SU-DHL-6 (cell line): Measurements from ENCODE around the gene SLC27A1.

Experiments used
- EZH2phosphoT487 ChIP-seq: fragments of 200-600 bp; sonication (generic), shearing (Covaris generic); conservative IDR thresholded peaks from 2 replicates; pipeline ENCODE4 v1.6.1; 2018; ENCODE audit warnings: mild to moderate bottlenecking, antibody characterized with exemption, low read length, moderate library complexity, mixed read lengths
- TF ChIP-seq, protein P1 (sequence below): fragments of 200-600 bp; sonication (generic); IDR thresholded peaks from one replicate; pipeline ENCODE4 v1.5.1; 2017; ENCODE audit warnings: antibody characterized with exemption, mild to moderate bottlenecking, low read length, moderate library complexity; ENCODE audit not compliant: insufficient read depth, poor library complexity, severe bottlenecking

DNA sequence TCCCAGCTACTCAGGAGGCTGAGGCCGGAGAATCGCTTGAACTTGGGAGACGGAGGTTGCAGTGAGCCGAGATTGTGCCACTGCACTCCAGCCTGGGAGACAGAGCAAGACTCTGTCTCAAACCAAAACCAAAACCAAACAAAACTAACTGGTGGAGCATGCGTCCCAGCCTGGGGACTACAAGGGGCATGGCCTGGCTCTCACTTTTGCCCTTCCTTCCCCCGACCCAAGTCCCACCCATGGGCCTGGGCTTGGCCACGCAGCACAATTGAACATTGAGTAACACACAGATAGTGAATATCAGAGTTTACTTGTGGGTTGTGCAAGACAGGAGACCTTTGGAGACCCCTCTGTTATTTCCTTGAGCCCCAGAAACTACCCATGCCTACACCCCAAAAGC is 35.1 kb upstream of the SLC27A1 start:
- TF ChIP-seq, protein P1, sequence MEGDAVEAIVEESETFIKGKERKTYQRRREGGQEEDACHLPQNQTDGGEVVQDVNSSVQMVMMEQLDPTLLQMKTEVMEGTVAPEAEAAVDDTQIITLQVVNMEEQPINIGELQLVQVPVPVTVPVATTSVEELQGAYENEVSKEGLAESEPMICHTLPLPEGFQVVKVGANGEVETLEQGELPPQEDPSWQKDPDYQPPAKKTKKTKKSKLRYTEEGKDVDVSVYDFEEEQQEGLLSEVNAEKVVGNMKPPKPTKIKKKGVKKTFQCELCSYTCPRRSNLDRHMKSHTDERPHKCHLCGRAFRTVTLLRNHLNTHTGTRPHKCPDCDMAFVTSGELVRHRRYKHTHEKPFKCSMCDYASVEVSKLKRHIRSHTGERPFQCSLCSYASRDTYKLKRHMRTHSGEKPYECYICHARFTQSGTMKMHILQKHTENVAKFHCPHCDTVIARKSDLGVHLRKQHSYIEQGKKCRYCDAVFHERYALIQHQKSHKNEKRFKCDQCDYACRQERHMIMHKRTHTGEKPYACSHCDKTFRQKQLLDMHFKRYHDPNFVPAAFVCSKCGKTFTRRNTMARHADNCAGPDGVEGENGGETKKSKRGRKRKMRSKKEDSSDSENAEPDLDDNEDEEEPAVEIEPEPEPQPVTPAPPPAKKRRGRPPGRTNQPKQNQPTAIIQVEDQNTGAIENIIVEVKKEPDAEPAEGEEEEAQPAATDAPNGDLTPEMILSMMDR = no peak
- TF ChIP-seq EZH2phosphoT487 = no peak
